GM19463 (cell line): ENCODE measurements around the gene FANCL.
"Not testable (repeated sequence)": the region's sequence is repeated elsewhere in the genome, so short reads cannot be mapped to it uniquely, and the experiment has no call there.

Experiments used
- ATAC-seq: cut with Tn5 transposase; IDR thresholded peaks from one replicate; pipeline ENCODE4 v1.9.1; 2021; ENCODE audit warnings: mild to moderate bottlenecking, moderate library complexity; ENCODE audit not compliant: unreplicated experiment

Gene FANCL

GRCh38 chr2:58207189-58207588 is 33.9 kb downstream of the FANCL start:
- no peak for ATAC-seq

- ATAC-seq, result no peak
Observed at GRCh38 chr2:58206785-58207184, 34.3 kb downstream of the FANCL start.

GRCh38 chr2:58204195-58204959 is 36.7 kb downstream of the FANCL start:
- no peak for ATAC-seq

- ATAC-seq, result no peak
Observed at GRCh38 chr2:58203018-58203417, 38.1 kb downstream of the FANCL start.

- no peak for ATAC-seq
Observed at GRCh38 chr2:58202404-58202803, 38.7 kb downstream of the FANCL start.

- ATAC-seq, result no peak
Observed at GRCh38 chr2:58197894-58198293, 43.2 kb downstream of the FANCL start.

- no peak for ATAC-seq
Observed at GRCh38 chr2:58195662-58196061, 45.5 kb downstream of the FANCL start.

GRCh38 chr2:58194458-58194857 is 46.7 kb downstream of the FANCL start:
- no peak for ATAC-seq

DNA sequence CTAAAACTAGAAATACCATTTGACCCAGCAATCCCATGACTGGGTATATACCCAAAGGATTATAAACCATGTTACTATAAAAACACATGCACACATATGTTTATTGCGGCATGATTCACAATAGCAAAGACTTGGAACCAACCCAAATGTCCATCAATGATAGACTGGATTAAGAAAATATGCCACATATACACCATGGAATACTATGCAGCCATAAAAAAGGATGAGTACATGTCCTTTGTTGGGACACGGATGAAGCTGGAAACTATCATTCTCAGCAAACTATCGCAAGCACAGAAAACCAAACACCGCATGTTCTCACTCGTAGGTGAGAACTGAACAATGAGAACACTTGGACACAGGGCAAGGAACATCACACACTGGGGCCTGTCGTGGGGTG is 54.1 kb downstream of the FANCL start:
- ATAC-seq, result not testable (repeated sequence)

- ATAC-seq, result no peak
Observed at GRCh38 chr2:58186501-58186900, 54.6 kb downstream of the FANCL start.

- no peak for ATAC-seq
Observed at GRCh38 chr2:58182527-58182926, 58.6 kb downstream of the FANCL start.

- ATAC-seq, result no peak
Observed at GRCh38 chr2:58180635-58181034, 60.5 kb downstream of the FANCL start.

GRCh38 chr2:58180175-58180574 is 61.0 kb downstream of the FANCL start:
- not testable (repeated sequence) for ATAC-seq

GRCh38 chr2:58177187-58177586 is 63.9 kb downstream of the FANCL start:
- not testable (repeated sequence) for ATAC-seq

DNA sequence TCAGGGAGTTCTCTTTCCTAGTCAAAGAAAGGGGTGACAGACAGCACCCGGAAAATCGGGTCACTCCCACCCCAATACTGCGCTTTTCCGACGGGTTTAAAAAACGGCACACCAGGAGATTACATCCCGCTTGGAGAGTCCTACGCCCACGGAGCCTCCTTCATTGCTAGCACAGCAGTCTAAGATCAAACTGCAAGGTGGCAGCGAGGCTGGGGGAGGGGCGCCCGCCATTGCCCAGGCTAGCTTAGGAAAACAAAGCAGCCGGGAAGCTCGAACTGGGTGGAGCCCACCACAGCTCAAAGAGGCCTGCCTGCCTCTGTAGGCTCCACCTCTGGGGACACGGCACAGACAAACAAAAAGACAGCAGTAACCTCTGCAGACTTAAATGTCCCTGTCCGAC is 69.3 kb downstream of the FANCL start:
- ATAC-seq, result not testable (repeated sequence)

DNA sequence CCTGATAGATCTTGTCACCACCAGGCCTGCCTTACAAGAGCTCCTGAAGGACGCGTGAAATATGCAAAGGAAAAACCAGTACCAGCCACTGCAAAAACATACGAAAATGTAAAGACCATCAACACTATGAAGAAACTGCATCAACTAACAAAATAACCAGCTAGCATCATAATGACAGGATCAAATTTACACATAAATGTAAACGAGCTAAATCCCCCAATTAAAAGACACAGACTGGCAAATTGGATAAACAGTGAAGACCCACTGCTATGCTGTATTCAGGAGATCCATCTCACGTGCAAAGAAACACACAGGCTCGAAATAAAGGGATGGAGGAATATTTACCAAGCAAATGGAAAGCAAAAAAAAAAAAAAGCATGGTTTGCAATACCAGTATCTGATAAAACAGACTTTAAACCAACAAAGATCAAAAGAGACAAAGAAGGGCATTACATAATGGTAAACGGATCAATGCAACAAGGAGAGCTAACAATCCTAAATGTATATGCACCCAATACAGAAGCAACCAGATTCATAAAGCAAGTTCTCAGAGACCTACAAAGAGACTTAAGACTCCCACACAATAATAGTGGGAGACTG is 70.7 kb downstream of the FANCL start:
- ATAC-seq, result not testable (repeated sequence)

DNA sequence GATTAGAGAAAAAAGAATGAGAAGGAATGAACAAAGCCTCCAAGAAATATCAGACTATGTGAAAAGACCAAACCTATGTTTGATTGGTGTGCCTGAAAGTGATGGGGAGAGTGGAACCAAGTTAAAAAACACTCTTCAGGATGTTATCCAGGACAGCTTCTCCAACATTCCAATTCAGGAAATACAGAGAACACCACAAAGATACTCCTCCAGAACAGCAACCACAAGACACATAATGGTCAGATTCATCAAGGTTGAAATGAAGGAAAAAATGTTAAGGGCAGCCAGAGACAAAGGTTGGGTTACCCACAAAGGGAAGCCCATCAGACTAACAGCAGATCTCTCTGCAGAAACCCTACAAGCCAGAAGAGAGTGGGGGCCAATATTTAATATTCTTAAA is 71.3 kb downstream of the FANCL start:
- not testable (repeated sequence) for ATAC-seq

DNA sequence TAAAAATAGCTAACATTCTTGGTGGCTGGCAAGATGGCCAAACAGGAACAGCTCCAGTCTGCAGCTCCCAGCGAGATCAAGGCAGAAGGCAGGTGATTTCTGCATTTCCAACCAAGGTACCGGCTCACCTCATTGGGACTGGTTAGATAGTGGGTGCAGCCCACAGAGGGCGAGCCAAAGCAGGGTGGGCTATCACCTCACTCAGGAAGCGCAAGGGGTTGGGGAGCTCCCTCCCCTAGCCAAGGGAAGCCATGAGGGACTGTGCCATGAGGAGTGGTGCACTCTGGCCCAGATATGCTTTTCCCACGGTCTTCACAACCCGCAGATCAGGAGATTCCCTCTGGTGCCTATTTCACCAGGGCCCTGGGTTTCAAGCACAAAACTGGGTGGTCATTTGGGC is 73.0 kb downstream of the FANCL start:
- not testable (repeated sequence) for ATAC-seq

GRCh38 chr2:58163913-58164312 is 77.2 kb downstream of the FANCL start:
- ATAC-seq, result no peak

DNA sequence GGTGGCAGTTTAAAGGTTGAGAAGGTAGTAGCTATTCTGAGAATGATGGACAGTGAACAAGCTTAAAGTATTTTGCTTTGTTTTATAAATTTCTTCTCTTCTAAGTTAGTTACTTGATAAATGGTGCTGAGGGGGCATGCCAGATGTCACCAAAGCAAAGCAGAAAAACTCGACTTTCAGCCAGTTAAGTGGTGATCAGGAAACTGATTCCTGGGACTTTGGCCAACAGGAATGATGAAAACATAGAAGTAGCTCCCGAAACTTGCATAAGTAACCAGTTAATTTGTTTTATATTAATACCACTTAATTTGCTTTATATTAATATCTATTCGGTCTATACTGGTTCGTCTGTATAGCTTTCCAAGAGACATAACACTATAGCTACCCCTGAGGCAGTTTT is 82.6 kb downstream of the FANCL start:
- ATAC-seq, result no peak

DNA sequence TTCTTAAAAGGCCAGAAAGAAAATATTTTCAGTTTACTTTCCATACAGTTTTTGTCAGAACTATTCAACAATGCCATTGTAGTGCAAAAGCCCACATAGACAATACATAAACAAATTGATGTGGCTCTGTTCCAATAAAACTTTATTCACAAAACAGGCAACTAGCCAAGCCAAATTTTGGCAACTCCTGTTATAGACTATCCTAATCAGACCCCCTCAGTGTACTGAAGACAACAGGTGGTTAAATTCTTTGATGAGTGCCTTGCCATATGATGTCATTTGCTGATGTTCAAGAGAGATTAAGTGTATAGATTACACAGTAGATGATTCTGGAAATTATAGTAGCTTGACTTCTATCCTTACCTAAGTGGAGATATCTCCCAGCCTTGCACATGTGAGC is 83.4 kb downstream of the FANCL start:
- no peak for ATAC-seq

DNA sequence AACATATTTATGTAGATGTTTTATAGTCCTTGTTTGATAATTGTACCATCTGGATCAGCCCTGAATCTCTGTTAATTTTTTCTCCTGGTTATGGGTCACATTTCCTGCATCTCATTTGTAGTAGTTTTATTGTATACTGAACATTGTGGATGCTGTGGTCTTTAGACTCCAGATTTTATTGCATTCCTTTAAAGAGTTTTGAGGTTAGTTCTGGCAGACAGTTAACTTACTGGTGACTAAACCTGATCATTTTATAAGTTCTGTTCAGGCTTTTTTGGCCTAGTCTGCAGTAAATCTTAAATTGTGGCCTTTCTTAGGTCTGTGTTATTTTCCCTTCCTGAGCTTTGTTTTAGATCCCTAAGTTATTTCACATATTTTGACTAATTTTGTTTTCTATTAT is 84.3 kb downstream of the FANCL start:
- ATAC-seq, result no peak
